Stimulated activated CD4-positive, alpha-beta T cell treated with anti-CD3 and anti-CD28 coated beads, TNF-alpha, amount 100 ng/mL, for 24 hours (primary cell): ENCODE measurements around the gene TTC28.
"Not testable (repeated sequence)": the region's sequence is repeated elsewhere in the genome, so short reads cannot be mapped to it uniquely, and the experiment has no call there.

ENCODE experiments used
- DNase-seq, 3 experiments: peaks; one replicate each; pipeline ENCODE4 v3.0.0-alpha.2; 2020; ENCODE audit warnings: low read depth in 3 of 3

The TTC28 gene

GRCh38 chr22:28678170-28678569 is 1.5 kb downstream of the TTC28 start:
- DNase-seq, result not testable (repeated sequence)

GRCh38 chr22:28674121-28674563 is 5.5 kb downstream of the TTC28 start:
- no peak for DNase-seq

- no peak for DNase-seq
Measured at GRCh38 chr22:28670756-28671155, 8.9 kb downstream of the TTC28 start.

- DNase-seq, result no peak
Measured at GRCh38 chr22:28670161-28670560, 9.5 kb downstream of the TTC28 start.

GRCh38 chr22:28669387-28669786 is 10.3 kb downstream of the TTC28 start:
- DNase-seq, result no peak

DNA sequence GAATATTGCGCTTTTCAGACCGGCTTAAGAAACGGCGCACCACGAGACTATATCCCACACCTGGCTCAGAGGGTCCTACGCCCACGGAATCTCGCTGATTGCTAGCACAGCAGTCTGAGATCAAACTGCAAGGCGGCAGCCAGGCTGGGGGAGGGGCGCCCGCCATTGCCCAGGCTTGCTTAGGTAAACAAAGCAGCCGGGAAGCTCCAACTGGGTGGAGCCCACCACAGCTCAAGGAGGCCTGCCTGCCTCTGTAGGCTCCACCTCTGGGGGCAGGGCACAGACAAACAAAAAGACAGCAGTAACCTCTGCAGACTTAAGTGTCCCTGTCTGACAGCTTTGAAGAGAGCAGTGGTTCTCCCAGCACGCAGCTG is 16.1 kb downstream of the TTC28 start:
- not testable (repeated sequence) for DNase-seq

GRCh38 chr22:28658448-28658847 is 21.2 kb downstream of the TTC28 start:
- no peak for DNase-seq

DNA sequence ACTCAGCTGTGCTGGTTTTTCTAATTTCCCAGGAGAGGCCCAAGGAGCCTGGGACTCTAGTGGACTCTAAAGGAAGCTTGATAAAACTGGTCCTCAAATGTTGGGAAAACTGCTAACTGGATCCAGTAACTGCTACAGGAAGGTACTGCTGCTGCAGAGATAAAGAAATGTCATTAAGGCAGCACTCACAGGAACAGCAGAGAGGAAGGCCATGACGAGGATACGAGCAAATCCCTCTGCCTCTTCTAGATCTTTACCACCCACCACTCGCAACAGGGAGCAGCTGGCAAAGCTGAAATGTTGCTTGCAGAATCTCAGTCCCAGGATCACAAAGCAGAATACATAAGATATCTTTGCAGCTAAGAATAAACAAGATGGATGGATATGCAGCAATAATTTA is 23.5 kb downstream of the TTC28 start:
- no peak for DNase-seq

DNA sequence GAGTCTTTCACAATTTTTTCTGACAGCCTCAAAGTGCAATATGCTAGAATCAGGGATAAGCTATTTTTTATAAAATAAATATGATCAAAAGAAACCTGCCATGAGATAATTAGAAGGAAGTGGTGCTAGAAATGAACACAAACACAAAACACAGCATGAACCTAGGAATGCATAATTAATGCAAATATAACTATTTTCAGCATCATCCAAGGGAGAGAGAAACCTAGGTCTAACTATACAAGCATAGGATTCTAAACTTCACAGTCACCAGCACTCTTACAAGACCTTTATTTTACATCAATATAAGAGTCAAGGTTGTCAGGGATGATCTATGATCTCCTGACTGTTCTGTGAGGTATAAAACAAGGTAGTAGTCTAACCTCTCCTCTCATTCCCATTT is 29.2 kb downstream of the TTC28 start:
- no peak for DNase-seq

DNA sequence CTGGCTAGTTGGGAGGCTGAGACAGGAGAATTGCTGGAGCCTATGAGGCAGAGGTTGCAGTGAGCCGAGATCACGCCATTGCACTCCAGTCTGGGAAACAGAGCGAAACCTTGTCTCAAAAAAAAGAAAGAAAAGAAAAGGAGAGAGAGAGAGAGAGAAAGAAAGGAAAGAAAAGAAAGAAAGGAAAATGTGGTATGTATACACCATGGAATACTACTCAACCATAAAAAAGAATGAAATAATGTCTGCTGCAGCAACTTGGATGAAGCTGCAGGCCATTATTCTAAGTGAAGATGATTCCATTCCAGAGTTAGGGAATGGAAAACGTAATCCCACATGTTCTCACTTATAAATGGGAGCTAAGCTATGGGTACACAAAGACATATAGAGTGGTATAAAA is 30.8 kb downstream of the TTC28 start:
- no peak for DNase-seq

GRCh38 chr22:28647216-28647615 is 32.4 kb downstream of the TTC28 start:
- no peak for DNase-seq

GRCh38 chr22:28639321-28639720 is 40.3 kb downstream of the TTC28 start:
- DNase-seq, result no peak

GRCh38 chr22:28637225-28637624 is 42.4 kb downstream of the TTC28 start:
- no peak for DNase-seq

DNA sequence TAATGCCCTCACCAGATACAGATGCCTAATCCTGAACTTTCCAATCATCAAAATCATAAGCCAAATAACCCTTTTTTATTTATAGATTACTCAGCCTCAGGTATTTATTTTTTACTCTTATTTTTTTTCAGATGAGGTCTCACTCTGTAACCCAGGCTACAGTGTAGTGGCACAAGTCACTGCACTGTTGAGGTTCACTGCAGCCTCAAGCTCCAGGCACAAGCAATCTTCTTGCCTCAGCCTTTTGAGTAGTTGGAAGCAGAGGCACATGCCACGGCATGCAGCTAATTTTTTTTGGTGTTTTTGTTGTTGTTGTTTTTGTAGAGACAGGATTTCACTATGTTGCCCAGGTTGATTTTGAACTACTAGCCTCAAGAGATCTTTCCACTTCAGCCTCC is 49.5 kb downstream of the TTC28 start:
- no peak for DNase-seq

DNA sequence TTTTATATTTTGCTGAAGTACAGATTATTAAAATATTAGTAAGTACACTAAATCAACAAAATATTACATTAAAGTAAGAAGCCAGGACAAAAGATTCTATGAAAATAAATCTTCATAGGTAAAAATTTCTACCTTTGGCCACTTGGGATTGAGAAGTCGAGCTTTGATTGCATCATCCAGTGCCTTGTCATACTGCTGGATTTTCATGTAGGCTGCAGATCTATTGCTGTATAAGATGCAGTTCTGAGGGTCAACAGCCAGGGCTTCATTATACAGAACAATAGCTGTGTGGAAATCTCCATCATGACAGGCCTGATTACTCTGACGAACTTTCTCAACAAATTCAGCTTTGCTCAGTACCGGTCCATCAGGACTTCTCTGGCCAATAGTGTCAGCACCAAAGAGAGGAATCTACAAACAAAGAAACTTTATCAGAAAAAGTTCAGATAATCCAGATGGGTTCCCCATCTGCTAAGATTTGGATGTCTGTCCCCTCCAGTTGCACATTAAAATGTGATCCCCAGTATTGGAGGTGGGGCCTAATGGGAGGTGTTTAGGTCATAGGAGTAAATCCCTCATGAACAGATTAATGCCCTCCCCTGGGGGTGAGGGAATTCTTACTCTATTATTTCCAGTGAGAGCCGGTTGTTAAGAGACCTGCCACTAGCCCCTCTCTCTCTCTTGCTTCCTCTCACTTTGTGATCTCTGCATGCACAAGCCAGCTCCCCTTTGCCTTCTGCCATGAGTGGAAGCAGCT is 50.0 kb downstream of the TTC28 start:
- DNase-seq, result no peak

GRCh38 chr22:28628766-28629165 is 50.9 kb downstream of the TTC28 start:
- no peak for DNase-seq

DNA sequence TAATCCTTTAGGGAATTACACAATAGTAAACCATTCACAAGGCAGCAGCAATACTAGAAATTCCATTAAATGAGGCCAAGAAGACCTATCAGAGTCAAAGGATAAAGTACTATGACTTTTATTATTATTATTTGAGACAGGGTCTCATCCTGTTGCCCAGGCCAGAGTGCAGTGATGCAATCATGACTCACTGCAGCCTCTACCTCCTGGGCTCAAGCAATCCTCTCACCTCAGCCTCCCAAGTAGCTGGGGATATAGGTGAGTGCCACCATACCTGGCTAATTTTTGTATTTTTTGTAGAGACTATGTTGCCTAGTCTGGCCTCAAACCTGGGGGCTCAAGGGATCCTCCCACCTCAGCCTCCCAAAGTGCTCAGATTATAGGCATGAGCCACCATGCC is 51.8 kb downstream of the TTC28 start:
- no peak for DNase-seq

DNA sequence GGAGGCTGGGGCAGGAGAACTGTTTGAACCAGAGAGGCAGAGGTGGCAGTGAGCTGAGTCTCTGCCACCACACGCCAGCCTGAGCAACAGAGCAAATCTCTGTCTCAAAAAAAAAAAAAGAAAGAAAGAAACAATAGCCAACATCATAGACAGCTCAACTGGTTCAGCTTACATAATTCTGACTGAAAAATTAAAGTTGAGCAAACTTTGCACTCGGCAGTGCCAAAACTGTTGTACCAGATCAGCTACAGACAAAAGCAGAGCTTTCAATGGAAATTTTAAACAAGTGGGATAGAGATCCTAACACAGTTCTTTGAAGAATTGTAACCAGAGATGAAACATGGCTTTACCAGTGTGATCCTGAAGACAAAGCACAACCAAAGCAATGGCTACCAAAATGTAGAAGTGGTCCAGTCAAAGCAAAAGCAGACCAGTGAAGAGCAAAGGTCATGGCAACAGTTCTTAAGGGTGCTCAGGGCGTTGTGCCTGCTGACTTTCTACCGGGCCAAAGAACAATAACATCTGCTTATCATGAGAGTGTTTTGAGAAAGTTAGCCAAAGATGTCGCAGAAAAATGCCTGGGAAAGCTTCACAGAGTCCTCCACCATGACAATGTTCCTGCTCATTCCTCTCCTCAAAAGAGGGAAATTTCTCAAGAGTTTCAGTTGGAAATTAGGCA is 59.3 kb downstream of the TTC28 start:
- DNase-seq, result no peak

- no peak for DNase-seq
Measured at GRCh38 chr22:28619236-28619635, 60.4 kb downstream of the TTC28 start.

DNA sequence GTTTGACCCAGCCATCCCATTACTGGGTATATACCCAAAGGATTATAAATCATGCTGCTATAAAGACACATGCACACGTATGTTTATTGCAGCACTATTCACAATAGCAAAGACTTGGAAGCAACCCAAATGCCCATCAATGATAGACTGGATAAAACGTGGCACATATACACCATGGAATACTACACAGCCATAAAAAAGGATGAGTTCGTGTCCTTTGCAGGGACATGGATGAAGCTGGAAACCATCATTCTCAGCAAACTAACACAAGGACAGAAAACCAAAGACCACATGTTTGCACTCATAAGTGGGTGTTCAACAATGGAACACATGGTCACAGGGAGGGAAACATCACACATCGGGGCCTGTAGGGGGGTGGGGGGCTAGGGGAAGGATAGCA is 64.2 kb downstream of the TTC28 start:
- DNase-seq, result not testable (repeated sequence)

DNA sequence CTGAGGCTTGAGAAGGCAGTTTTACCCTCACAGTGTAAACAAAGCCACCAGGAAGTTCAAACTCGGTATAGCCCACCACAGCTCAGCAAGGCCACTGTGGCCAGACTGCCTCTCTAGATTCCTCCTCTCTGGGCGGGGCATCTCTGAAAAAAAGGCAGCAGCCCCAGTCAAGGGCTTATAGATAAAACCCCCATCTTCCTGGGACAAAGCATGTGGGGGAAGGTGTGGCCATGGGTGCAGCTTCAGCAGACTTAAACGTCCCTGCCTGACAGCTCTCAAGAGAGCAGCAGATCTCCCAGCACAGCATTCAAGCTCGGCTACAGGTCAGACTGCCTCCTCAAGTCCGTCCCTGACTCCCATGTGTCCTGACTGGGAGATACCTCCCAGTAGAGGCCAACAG is 69.7 kb downstream of the TTC28 start:
- no peak for DNase-seq

DNA sequence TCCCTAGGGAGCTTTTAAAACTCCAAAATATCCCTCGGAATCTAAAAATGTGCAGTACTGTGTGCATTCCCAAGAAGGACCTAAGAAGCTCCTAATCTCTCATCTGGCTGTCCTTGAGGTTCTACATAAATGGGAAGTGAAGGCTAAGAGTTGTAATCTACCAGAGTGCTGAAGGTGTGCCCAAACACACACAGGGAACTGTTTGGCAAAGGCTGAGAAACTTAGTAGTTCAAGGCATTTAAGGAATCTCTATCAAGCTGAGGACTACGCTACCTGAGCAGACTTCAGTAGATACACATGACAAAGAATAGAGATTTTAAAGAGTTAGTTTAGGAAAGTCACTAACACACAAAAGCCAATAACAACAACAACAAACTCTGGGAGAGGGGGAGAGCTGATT is 71.1 kb downstream of the TTC28 start:
- no peak for DNase-seq

- no peak for DNase-seq
Measured at GRCh38 chr22:28607795-28608194, 71.8 kb downstream of the TTC28 start.
